ENCODE results near the gene RBMS3. TPM values are rescaled to one million over a fixed set of nuclear protein-coding genes. Genes with fewer than 3 reads are reported as not detected.

RBMS3 gene
- total RNA-seq, 1 donor from 2014 or later, result 3.8 TPM

DNA sequence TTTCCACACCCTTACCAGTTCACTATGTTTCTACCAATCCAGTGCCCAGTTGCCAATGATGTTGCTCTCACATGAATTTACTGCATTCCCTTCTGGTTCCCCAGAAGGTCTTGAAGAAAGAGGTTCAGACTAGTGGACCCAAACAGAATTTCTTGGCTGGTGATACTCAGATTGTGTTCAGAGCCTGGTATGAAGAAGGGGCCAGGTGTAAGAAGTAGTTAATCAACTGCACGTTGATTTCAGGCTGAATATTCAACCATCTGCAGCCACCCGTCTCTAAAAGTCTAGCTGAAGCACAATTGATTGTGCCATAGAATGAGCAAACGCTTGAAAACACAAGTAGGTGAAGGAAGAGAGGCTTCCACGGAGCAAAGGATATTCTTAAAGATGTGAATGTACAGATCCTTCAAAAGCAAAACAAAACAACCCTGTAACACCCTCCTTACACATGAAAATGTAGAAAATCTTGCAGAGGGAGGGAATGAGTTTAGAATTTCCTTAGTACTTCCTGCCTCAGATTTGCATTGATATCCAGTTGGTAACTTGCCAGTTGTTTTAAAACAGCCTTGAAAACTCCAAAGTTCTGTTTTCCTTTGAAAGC lies 4.7 kb downstream of the RBMS3 start:
- Mint-ChIP-seq H3K4me1 (ENCODE audit: low read depth) (peaks cover 33% of the 10 kb centered on the region), H3K4me3 (ENCODE audit: low read depth) (no peak overlapping the region)

GRCh38 chr3:29286478-29287240 lies 5.8 kb downstream of the RBMS3 start:
- Mint-ChIP-seq H3K27me3 (peaks cover 7% of the 10 kb centered on the region), H3K4me3 (ENCODE audit: low read depth) (no peak overlapping the region), H3K9me3 (ENCODE audit: low read depth) (no peaks in the 10 kb centered on the region), H3K27ac (no peak overlapping the region), H3K4me1 (ENCODE audit: low read depth) (peaks cover 26% of the 10 kb centered on the region), H3K36me3 (ENCODE audit: insufficient read depth) (no peaks in the 10 kb centered on the region)
- DNase-seq (ENCODE audit: low spot score, unreplicated experiment), result no peak
- no peak for TF ChIP-seq CTCF (IDR thresholded peaks at IDR 0.05; ENCODE audit: unreplicated experiment)

More for the DNA sequence above, 4.7 kb downstream of the RBMS3 start:
- no peak for TF ChIP-seq CTCF (IDR thresholded peaks at IDR 0.05; ENCODE audit: unreplicated experiment)
- Mint-ChIP-seq H3K9me3 (ENCODE audit: low read depth) (no peaks in the 10 kb centered on the region), H3K27ac (no peak overlapping the region), H3K36me3 (ENCODE audit: insufficient read depth) (no peaks in the 10 kb centered on the region), H3K27me3 (peaks cover 7% of the 10 kb centered on the region)
- no peak for DNase-seq (ENCODE audit: low spot score, unreplicated experiment)

DNA sequence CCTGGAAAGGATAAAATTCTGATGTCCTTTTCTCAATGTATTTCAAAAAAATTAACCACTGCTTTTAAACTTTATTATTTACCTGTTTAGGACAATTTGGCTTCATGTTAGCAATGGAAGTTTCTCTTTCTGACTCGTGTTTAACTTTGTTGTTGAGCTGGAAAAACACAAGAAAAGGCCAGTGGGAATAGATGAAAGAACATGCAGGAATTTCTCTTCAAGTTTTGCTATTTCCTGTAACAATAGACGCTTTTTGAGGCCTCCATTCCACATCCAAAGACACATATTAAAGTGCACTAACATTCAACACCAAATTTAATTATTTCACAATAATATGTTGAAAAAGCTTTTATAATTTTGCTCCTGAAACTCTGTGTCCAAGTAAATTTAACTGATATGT lies 9.7 kb downstream of the RBMS3 start:
- Mint-ChIP-seq H3K27me3 (peaks cover under 1% of the 10 kb centered on the region), H3K4me1 (ENCODE audit: low read depth) (peaks cover 7% of the 10 kb centered on the region), H3K9me3 (ENCODE audit: low read depth) (no peaks in the 10 kb centered on the region), H3K36me3 (ENCODE audit: insufficient read depth) (no peaks in the 10 kb centered on the region), H3K27ac (no peak overlapping the region), H3K4me3 (ENCODE audit: low read depth) (no peak overlapping the region)
- no peak for TF ChIP-seq CTCF (IDR thresholded peaks at IDR 0.05; ENCODE audit: unreplicated experiment)
- DNase-seq (ENCODE audit: low spot score, unreplicated experiment), result no peak

DNA sequence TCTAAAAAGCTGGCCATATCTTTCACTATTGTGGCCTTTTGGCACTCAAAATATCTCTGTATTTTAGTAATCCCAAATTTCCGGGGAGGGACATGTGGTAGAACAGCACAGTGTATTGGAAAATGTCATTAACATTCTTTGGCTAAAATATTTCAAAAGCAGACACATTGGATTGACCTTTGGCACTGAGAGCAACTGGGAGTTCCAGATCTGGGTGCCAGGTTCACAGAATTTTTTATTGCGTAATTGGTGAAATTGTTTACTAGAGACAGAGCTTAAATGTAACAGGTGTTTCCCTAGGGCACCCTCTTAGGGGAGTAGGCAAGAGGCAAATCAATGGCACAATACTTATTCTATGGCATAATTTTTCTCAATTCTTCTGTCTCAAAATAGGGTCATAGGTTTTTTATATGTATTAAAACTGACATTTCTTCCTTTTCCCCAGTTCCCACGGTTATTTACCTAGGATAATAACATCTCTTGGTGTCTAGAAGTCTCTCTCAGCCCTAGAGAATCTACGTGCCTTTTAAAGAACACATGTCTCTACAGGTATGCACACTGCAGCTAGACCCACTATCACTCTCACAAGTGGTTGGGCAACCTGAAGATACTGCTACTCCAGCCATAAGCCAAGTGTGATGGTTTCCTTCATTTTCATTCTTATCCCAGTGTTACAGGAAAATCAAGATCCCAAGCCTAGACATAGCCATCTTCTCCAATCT lies 10.6 kb downstream of the RBMS3 start:
- H3K27me3 Mint-ChIP-seq, result no peaks in the 10 kb centered on the region
- no peaks in the 10 kb centered on the region for H3K36me3 Mint-ChIP-seq (ENCODE audit: insufficient read depth)
- no peak for DNase-seq (ENCODE audit: low spot score, unreplicated experiment)
- TF ChIP-seq CTCF (IDR thresholded peaks at IDR 0.05; ENCODE audit: unreplicated experiment), result no peak
- no peak overlapping the region for H3K27ac Mint-ChIP-seq
- H3K9me3 Mint-ChIP-seq (ENCODE audit: low read depth), result no peaks in the 10 kb centered on the region
- H3K4me1 Mint-ChIP-seq (ENCODE audit: low read depth), result peaks cover 7% of the 10 kb centered on the region
- H3K4me3 Mint-ChIP-seq (ENCODE audit: low read depth), result no peak overlapping the region

DNA sequence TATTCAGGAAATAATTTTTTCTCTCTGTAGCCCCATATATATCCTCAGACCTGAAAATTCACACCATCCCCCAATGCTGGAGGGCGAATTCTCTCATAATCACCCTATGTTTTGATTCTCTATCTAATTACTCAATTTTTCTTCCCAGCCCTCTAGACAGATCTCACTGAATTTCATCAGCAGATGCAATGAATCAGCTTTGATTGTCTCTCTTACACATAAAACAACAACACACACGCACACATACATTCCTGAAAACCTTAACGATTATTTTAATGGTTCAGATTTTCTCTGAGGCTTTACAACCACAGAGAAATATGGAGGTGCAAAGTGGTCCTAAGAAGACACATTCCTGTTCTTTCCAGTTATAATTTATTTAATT lies 11.1 kb downstream of the RBMS3 start:
- peaks cover 7% of the 10 kb centered on the region for H3K4me1 Mint-ChIP-seq (ENCODE audit: low read depth)
- H3K27me3 Mint-ChIP-seq, result no peaks in the 10 kb centered on the region
- no peaks in the 10 kb centered on the region for H3K9me3 Mint-ChIP-seq (ENCODE audit: low read depth)
- H3K4me3 Mint-ChIP-seq (ENCODE audit: low read depth), result no peak overlapping the region
- H3K27ac Mint-ChIP-seq, result no peak overlapping the region
- no peak for DNase-seq (ENCODE audit: low spot score, unreplicated experiment)
- H3K36me3 Mint-ChIP-seq (ENCODE audit: insufficient read depth), result no peaks in the 10 kb centered on the region
- TF ChIP-seq CTCF (IDR thresholded peaks at IDR 0.05; ENCODE audit: unreplicated experiment), result no peak
